CD14-positive monocyte (primary cell): Measurements from ENCODE around the gene TGFA. TPM values are rescaled to one million over a fixed set of nuclear protein-coding genes. Genes with fewer than 3 reads are reported as not detected.

ENCODE experiments used
- DNase-seq, 3 donors: peaks; one replicate each; pipeline ENCODE4 v3.0.0-alpha.2; 2011 to 2022
- H2AFZ ChIP-seq: 2 replicates; pipeline ENCODE4 v1.6.0; 2012; ENCODE audit warnings: mild to moderate bottlenecking, low read depth, low read length, inconsistent platforms; ENCODE audit not compliant: insufficient read depth, poor library complexity, severe bottlenecking
- H3K27ac ChIP-seq, 2 donors: 1 replicate in 1 of 2; 2 replicates in 1 of 2; pipeline ENCODE4 v1.5.1; 2012 to 2013; ENCODE audit warnings: low read length in 2 of 2, control low read depth in 1 of 2, inconsistent platforms in 1 of 2, low read depth in 1 of 2, mild to moderate bottlenecking in 1 of 2
- H3K27me3 ChIP-seq, 2 donors: one replicate each; pipeline versions ENCODE4 v1.6.0 to v1.6.1; 2011 to 2013; ENCODE audit warnings: low read length in 2 of 2; ENCODE audit not compliant: control insufficient read depth in 2 of 2, insufficient read depth in 2 of 2
- H3K36me3 ChIP-seq, 2 donors: replicated peaks in 1 of 2; 1 replicate in 1 of 2; 2 replicates in 1 of 2; pipeline versions ENCODE4 v1.5.1 to v1.6.1; 2012 to 2013; ENCODE audit warnings: low read length in 2 of 2, control low read depth in 1 of 2, inconsistent platforms in 1 of 2, mild to moderate bottlenecking in 1 of 2; ENCODE audit not compliant: insufficient read depth in 2 of 2, control insufficient read depth in 1 of 2
- H3K4me1 ChIP-seq, 2 donors: 1 replicate in 1 of 2; 2 replicates in 1 of 2; pipeline versions ENCODE4 v1.5.1 to v1.6.1; 2012 to 2013; ENCODE audit warnings: low read length in 2 of 2, control low read depth in 1 of 2, inconsistent platforms in 1 of 2, mild to moderate bottlenecking in 1 of 2, moderate library complexity in 1 of 2; ENCODE audit not compliant: insufficient read depth in 2 of 2, control insufficient read depth in 1 of 2
- H3K4me2 ChIP-seq: replicated peaks from 2 replicates; pipeline ENCODE3; 2012; ENCODE audit warnings: low read length, moderate library complexity, mild to moderate bottlenecking; ENCODE audit not compliant: poor library complexity, severe bottlenecking; ENCODE audit errors: extremely low read depth
- H3K4me3 ChIP-seq, 3 experiments: fragments of 200-600 bp in 1 of 3; sonication (generic) in 1 of 3; replicated peaks in 1 of 3; 1 replicate in 2 of 3; 2 replicates in 1 of 3; pipeline ENCODE4 v1.5.1; 2011 to 2013; ENCODE audit warnings: low read length in 3 of 3, mild to moderate bottlenecking in 3 of 3, control low read depth in 2 of 3, low read depth in 2 of 3, inconsistent platforms in 1 of 3, moderate library complexity in 1 of 3
- H3K79me2 ChIP-seq: 2 replicates; pipeline ENCODE4 v1.6.0; 2012; ENCODE audit warnings: mild to moderate bottlenecking, control low read depth, inconsistent platforms, low read length, moderate library complexity; ENCODE audit not compliant: insufficient read depth
- H3K9ac ChIP-seq: 2 replicates; pipeline ENCODE4 v1.6.0; 2017; ENCODE audit warnings: low read length, mild to moderate bottlenecking; ENCODE audit not compliant: insufficient read depth, poor library complexity, severe bottlenecking
- H3K9me3 ChIP-seq, 2 donors: replicated peaks in 1 of 2; 1 replicate in 1 of 2; 2 replicates in 1 of 2; pipeline versions ENCODE4 v1.5.1 to v1.6.1; 2012 to 2013; ENCODE audit warnings: low read length in 2 of 2, control low read depth in 1 of 2; ENCODE audit not compliant: control insufficient read depth in 1 of 2, insufficient read depth in 1 of 2
- H4K20me1 ChIP-seq: 2 replicates; pipeline ENCODE4 v1.6.0; 2012; ENCODE audit warnings: mild to moderate bottlenecking, low read length, control low read depth, moderate library complexity; ENCODE audit not compliant: insufficient read depth
- H3K27ac Mint-ChIP-seq, 7 donors: one replicate each; pipeline ENCODE4 v1.8.0; 2020; ENCODE audit warnings: mild to moderate bottlenecking in 7 of 7, mixed read lengths in 7 of 7, moderate library complexity in 6 of 7, inconsistent platforms in 2 of 7
- H3K27me3 Mint-ChIP-seq, 3 donors: one replicate each; pipeline ENCODE4 v1.8.0; 2021 to 2022; ENCODE audit warnings: low read depth in 3 of 3, mild to moderate bottlenecking in 3 of 3, mixed read lengths in 3 of 3, moderate library complexity in 3 of 3, inconsistent platforms in 1 of 3
- H3K36me3 Mint-ChIP-seq, 2 donors: one replicate each; pipeline ENCODE4 v1.8.0; 2020; ENCODE audit warnings: mixed read lengths in 2 of 2, inconsistent platforms in 1 of 2, mild to moderate bottlenecking in 1 of 2
- H3K4me1 Mint-ChIP-seq: one replicate; pipeline ENCODE4 v1.8.0; 2020; ENCODE audit warnings: mild to moderate bottlenecking, mixed read lengths
- H3K4me3 Mint-ChIP-seq, 2 donors: one replicate each; pipeline ENCODE4 v1.8.0; 2020; ENCODE audit warnings: mild to moderate bottlenecking in 2 of 2, mixed read lengths in 2 of 2, moderate library complexity in 1 of 2
- H3K9me3 Mint-ChIP-seq, 7 donors: one replicate each; pipeline ENCODE4 v1.8.0; 2020 to 2022; ENCODE audit warnings: mixed read lengths in 7 of 7, mild to moderate bottlenecking in 6 of 7, moderate library complexity in 6 of 7, inconsistent platforms in 2 of 7
- WGBS: methylation state at CpG from one replicate; pipeline ENCODE4 v1.1.5; 2013; ENCODE audit warnings: missing lambda C conversion rate; ENCODE audit not compliant: insufficient coverage; 5-methylcytosine and 5-hydroxymethylcytosine counted together
- intact Hi-C, 2 donors: fragments of 100-400 bp; cut with micrococcal nuclease; formaldehyde crosslinking; loops; one replicate each; pipeline versions ENCODE4 v1.15.0 to v1.15.1; 2023
- polyA plus RNA-seq, 3 donors: library from polyadenylated mRNA; depleted of rRNA in 1 of 3; unstranded in 2 of 3; stranded (reverse) in 1 of 3; fragments of 300-500 nt in 2 of 3; fragments of >200 nt in 1 of 3; fragmentation: Illumina TruSeq in 2 of 3; gene quantifications; 1 replicate in 2 of 3; 2 replicates in 1 of 3; pipeline ENCODE4 v1.2.3, GENCODE V29; 2012 to 2021
- TF ChIP-seq, protein P1 (sequence below): fragments of 200-600 bp; IDR thresholded peaks from one replicate; pipeline ENCODE4 v1.8.0; 2022; ENCODE audit warnings: antibody characterized with exemption, mild to moderate bottlenecking

The TGFA gene
- polyA plus RNA-seq, 3 donors, result 1.7 to 2.5 (median 1.7) TPM

- TF ChIP-seq, protein P1, sequence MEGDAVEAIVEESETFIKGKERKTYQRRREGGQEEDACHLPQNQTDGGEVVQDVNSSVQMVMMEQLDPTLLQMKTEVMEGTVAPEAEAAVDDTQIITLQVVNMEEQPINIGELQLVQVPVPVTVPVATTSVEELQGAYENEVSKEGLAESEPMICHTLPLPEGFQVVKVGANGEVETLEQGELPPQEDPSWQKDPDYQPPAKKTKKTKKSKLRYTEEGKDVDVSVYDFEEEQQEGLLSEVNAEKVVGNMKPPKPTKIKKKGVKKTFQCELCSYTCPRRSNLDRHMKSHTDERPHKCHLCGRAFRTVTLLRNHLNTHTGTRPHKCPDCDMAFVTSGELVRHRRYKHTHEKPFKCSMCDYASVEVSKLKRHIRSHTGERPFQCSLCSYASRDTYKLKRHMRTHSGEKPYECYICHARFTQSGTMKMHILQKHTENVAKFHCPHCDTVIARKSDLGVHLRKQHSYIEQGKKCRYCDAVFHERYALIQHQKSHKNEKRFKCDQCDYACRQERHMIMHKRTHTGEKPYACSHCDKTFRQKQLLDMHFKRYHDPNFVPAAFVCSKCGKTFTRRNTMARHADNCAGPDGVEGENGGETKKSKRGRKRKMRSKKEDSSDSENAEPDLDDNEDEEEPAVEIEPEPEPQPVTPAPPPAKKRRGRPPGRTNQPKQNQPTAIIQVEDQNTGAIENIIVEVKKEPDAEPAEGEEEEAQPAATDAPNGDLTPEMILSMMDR, result no peak
- peaks cover 0 to 2% (median 0%) of the 10 kb centered on the region in 7 donors for H3K9me3 Mint-ChIP-seq
- no peaks in the 10 kb centered on the region for H3K79me2 ChIP-seq
- WGBS, result no CpG with 5 or more reads among the region's 2 CpGs
- H3K4me3 Mint-ChIP-seq, result no peak overlapping the region
- no peak overlapping the region for H3K4me2 ChIP-seq
- H3K4me1 ChIP-seq, result peaks cover 0 to 3% of the 10 kb centered on the region in 2 donors
- peaks cover 5% of the 10 kb centered on the region for H3K4me1 Mint-ChIP-seq
- H3K4me3 ChIP-seq, result no peak overlapping the region
- DNase-seq, result no peak
- H3K27ac Mint-ChIP-seq, result no peak overlapping the region
- H4K20me1 ChIP-seq, result no peaks in the 10 kb centered on the region
- intact Hi-C loops, result no loop called here
- H3K36me3 Mint-ChIP-seq, result no peaks in the 10 kb centered on the region
- no peak overlapping the region for H3K9ac ChIP-seq
- H3K27ac ChIP-seq, result no peak overlapping the region
- peaks cover 3 to 4% (median 3%) of the 10 kb centered on the region in 3 donors for H3K27me3 Mint-ChIP-seq
- H3K36me3 ChIP-seq, result no peaks in the 10 kb centered on the region
- H3K9me3 ChIP-seq, result no peaks in the 10 kb centered on the region
- no peak overlapping the region for H2AFZ ChIP-seq
- peaks cover 0 to 2% of the 10 kb centered on the region in 2 donors for H3K27me3 ChIP-seq
Measured at GRCh38 chr2:70574109-70574508, 20.5 kb upstream of the TGFA start.

- Histone ChIP-seq H4K20me1 (no peaks in the 10 kb centered on the region), H3K36me3 (no peaks in the 10 kb centered on the region), H3K27ac (no peak overlapping the region), H3K4me2 (no peak overlapping the region), H3K9ac (no peak overlapping the region), H3K9me3 (no peaks in the 10 kb centered on the region), H3K79me2 (no peaks in the 10 kb centered on the region), H3K4me3 (no peak overlapping the region), H3K4me1 (peaks cover 0 to 3% of the 10 kb centered on the region in 2 donors), H3K27me3 (no peaks in the 10 kb centered on the region), H2AFZ (no peak overlapping the region)
- no peaks in the 10 kb centered on the region for H3K36me3 Mint-ChIP-seq
- H3K9me3 Mint-ChIP-seq, result no peaks in the 10 kb centered on the region
- H3K4me1 Mint-ChIP-seq, result peaks cover 5% of the 10 kb centered on the region
- peaks cover 2 to 6% (median 3%) of the 10 kb centered on the region in 3 donors for H3K27me3 Mint-ChIP-seq
- 95% methylated on average over 5 of the region's 7 CpGs for WGBS
- intact Hi-C loops, result no loop called here
- no peak overlapping the region for H3K27ac Mint-ChIP-seq
- DNase-seq, result no peak
- TF ChIP-seq, protein P1, result no peak
- no peak overlapping the region for H3K4me3 Mint-ChIP-seq
Measured at GRCh38 chr2:70570041-70570661, 16.5 kb upstream of the TGFA start.
